DMS 273 treated with DMSO at 0.1 percent for 48 hours (cell line): Measurements from ENCODE around the gene KLHL22.
"Not testable (repeated sequence)": the region's sequence is repeated elsewhere in the genome, so short reads cannot be mapped to it uniquely, and the experiment has no call there.

Experiments
- DNase-seq: peaks from one replicate; lab custom pipeline; 2025; lab: John Stamatoyannopoulos, UW

Gene KLHL22

GRCh38 chr22:20499769-20500168 lies 4.2 kb upstream of the KLHL22 start:
- DNase-seq: no peak

- DNase-seq: no peak
Measured at GRCh38 chr22:20498913-20499312, 3.3 kb upstream of the KLHL22 start.

GRCh38 chr22:20497426-20497825 lies 1.8 kb upstream of the KLHL22 start:
- DNase-seq: no peak

- DNase-seq: peak; percentile 79
Measured at GRCh38 chr22:20495861-20496681, 476 bp upstream of the KLHL22 start.

GRCh38 chr22:20491346-20491745 lies 4.2 kb downstream of the KLHL22 start:
- no peak for DNase-seq

- DNase-seq: no peak
Measured at GRCh38 chr22:20490941-20491307, 4.7 kb downstream of the KLHL22 start.

GRCh38 chr22:20490183-20490940 lies 5.2 kb downstream of the KLHL22 start:
- DNase-seq: no peak

GRCh38 chr22:20488946-20489345 lies 6.6 kb downstream of the KLHL22 start:
- no peak for DNase-seq

- no peak for DNase-seq
Measured at GRCh38 chr22:20487715-20488114, 7.9 kb downstream of the KLHL22 start.

- DNase-seq: no peak
Measured at GRCh38 chr22:20486229-20486628, 9.4 kb downstream of the KLHL22 start.

- DNase-seq: no peak
Measured at GRCh38 chr22:20484948-20485683, 10.5 kb downstream of the KLHL22 start.

- DNase-seq: no peak
Measured at GRCh38 chr22:20483771-20484170, 11.8 kb downstream of the KLHL22 start.

- not testable (repeated sequence) for DNase-seq
Measured at GRCh38 chr22:20483143-20483506, 12.5 kb downstream of the KLHL22 start.

GRCh38 chr22:20479612-20480196 lies 15.9 kb downstream of the KLHL22 start:
- DNase-seq: no peak

GRCh38 chr22:20478059-20478458 lies 17.5 kb downstream of the KLHL22 start:
- DNase-seq: not testable (repeated sequence)

GRCh38 chr22:20475569-20475968 lies 20.0 kb downstream of the KLHL22 start:
- not testable (repeated sequence) for DNase-seq

GRCh38 chr22:20475115-20475436 lies 20.5 kb downstream of the KLHL22 start:
- DNase-seq: no peak

GRCh38 chr22:20472629-20473442 lies 22.8 kb downstream of the KLHL22 start:
- DNase-seq: no peak

GRCh38 chr22:20471126-20471833 lies 24.3 kb downstream of the KLHL22 start:
- DNase-seq: no peak

GRCh38 chr22:20470525-20470924 lies 25.1 kb downstream of the KLHL22 start:
- not testable (repeated sequence) for DNase-seq
